Rectal smooth muscle tissue (tissue), 1 donor: ENCODE results near the gene PPM1F.
"Not testable (repeated sequence)": the region's sequence is repeated elsewhere in the genome, so short reads cannot be mapped to it uniquely, and the experiment has no call there.

Source experiments
- H3K27ac ChIP-seq: one replicate; pipeline ENCODE4 v1.7.0; 2013; ENCODE audit warnings: low read depth, low read length, inconsistent platforms
- H3K27me3 ChIP-seq: one replicate; pipeline ENCODE4 v1.7.0; 2013; ENCODE audit warnings: low read length; ENCODE audit not compliant: control insufficient read depth, insufficient read depth
- H3K36me3 ChIP-seq: one replicate; pipeline ENCODE4 v1.7.0; 2013; ENCODE audit warnings: low read length; ENCODE audit not compliant: control insufficient read depth, insufficient read depth
- H3K4me1 ChIP-seq: one replicate; pipeline ENCODE4 v1.7.0; 2013; ENCODE audit warnings: low read length; ENCODE audit not compliant: control insufficient read depth, insufficient read depth
- H3K4me3 ChIP-seq: one replicate; pipeline ENCODE4 v1.7.0; 2013; ENCODE audit warnings: low read length
- H3K9ac ChIP-seq: one replicate; pipeline ENCODE4 v1.7.0; 2013; ENCODE audit warnings: low read length

The PPM1F gene

GRCh38 chr22:21872741-21873140 is 79.9 kb downstream of the PPM1F start:
- not testable (repeated sequence) for H3K36me3 ChIP-seq, H3K9ac ChIP-seq

More at GRCh38 chr22:21872741-21873140, 79.9 kb downstream of the PPM1F start:
- H3K27ac ChIP-seq, H3K4me3 ChIP-seq, H3K4me1 ChIP-seq, H3K27me3 ChIP-seq: not testable (repeated sequence)
